Motor neuron (in vitro differentiated cells): ENCODE data around the gene RALGAPA1. TPM values are rescaled to one million over a fixed set of nuclear protein-coding genes. Genes with fewer than 3 reads are reported as not detected.
"Not testable (repeated sequence)": the region's sequence is repeated elsewhere in the genome, so short reads cannot be mapped to it uniquely, and the experiment has no call there.

ENCODE experiments used
- ATAC-seq, 8 experiments: fragments of 200-7000 bp; cut with Tn5 transposase; replicated peaks in 6 of 8; 2 replicates each; pipeline ENCODE4 v1.8.0; 2021; ENCODE audit warnings: mild to moderate bottlenecking in 8 of 8, moderate library complexity in 8 of 8
- H3K27ac ChIP-seq, 2 donors: fragments of 250-450 bp; sonication (Bioruptor Pico); 2 replicates each; pipeline ENCODE4 v1.9.0; 2021; ENCODE audit warnings: antibody characterized with exemption in 2 of 2, mild to moderate bottlenecking in 2 of 2, moderate library complexity in 1 of 2
- H3K4me1 ChIP-seq, 2 donors: fragments of 250-450 bp; sonication (Bioruptor Pico); replicated peaks in 1 of 2; 2 replicates each; pipeline ENCODE4 v1.6.1; 2021; ENCODE audit warnings: antibody characterized with exemption in 2 of 2, mild to moderate bottlenecking in 2 of 2, moderate library complexity in 1 of 2
- H3K4me3 ChIP-seq, 5 donors: fragments of 250-450 bp; sonication (Bioruptor Pico); 2 replicates each; pipeline ENCODE4 v1.9.0; 2021; ENCODE audit warnings: antibody characterized with exemption in 5 of 5, mild to moderate bottlenecking in 5 of 5, moderate library complexity in 4 of 5
- WGBS, 10 experiments: fragments of 450-650 bp; shearing (Covaris generic); methylation state at CpG; one replicate each; pipeline ENCODE4 v1.0.0; 2022; 5-methylcytosine and 5-hydroxymethylcytosine counted together
- in situ Hi-C, 9 experiments: fragments of 400-800 bp; cut with MboI; loops; one replicate each; pipeline ENCODE4 v1.15.0; 2021; ENCODE audit warnings: low sequenced_read_pairs in 9 of 9, low pct_unique_long_range_greater_than_20kb in 2 of 9; ENCODE audit not compliant: unreplicated experiment in 9 of 9
- total RNA-seq, 8 experiments: library from RNA; unstranded; fragments of 300-600 nt; gene quantifications; 2 replicates each; pipeline versions ENCODE4 v1.2.3 to v1.2.4, GENCODE V29; 2022

Gene RALGAPA1
- total RNA-seq, 8 experiments from 2014 or later: 30.2 to 71.0 (median 51.2) TPM

- in situ Hi-C loops: loop anchor here in 1 of 9 experiments (25.0 kb wide), 1 partner anchor 377 kb away; no protein-coding TSS in a partner anchor
- Histone ChIP-seq H3K4me3 (no peak overlapping the region), H3K27ac (no peak overlapping the region), H3K4me1 (no peaks in the 10 kb centered on the region)
- ATAC-seq: peak in 3 of 8 experiments; percentile 75 to 83 (median 80)
- 17 to 49% (median 37%) methylated on average over 1 to 3 of the region's 3 CpGs; no CpG with 5 or more reads in 1 of the 10 experiments for WGBS, 10 experiments
These were observed 5.4 kb upstream of the RALGAPA1 start for GRCh38 chr14:35814371-35815005.

- H3K4me1 ChIP-seq: peaks cover 6 to 16% of the 10 kb centered on the region in 2 donors
- H3K4me3 ChIP-seq: no peak overlapping the region
- WGBS, 10 experiments: 67 to 100% (median 93%) methylated on average over 1 to 4 of the region's 4 CpGs; no CpG with 5 or more reads in 1 of the 10 experiments
- H3K27ac ChIP-seq: no peak overlapping the region
- in situ Hi-C loops: loop anchor here in 1 of 9 experiments (25.0 kb wide), 1 partner anchor 374 kb away; no protein-coding TSS in a partner anchor
- no peak for ATAC-seq
These were observed 1.9 kb upstream of the RALGAPA1 start for GRCh38 chr14:35810963-35811362.

GRCh38 chr14:35809597-35809996 is 502 bp upstream of the RALGAPA1 start:
- WGBS, 10 experiments: 0 to 50% (median 38%) methylated on average over 1 to 2 of the region's 2 CpGs; no CpG with 5 or more reads in 1 of the 10 experiments
- in situ Hi-C loops: loop anchor here in 1 of 9 experiments (25.0 kb wide), 1 partner anchor 372 kb away; no protein-coding TSS in a partner anchor
- no peak for ATAC-seq
- no peak overlapping the region for H3K27ac ChIP-seq
- peaks cover 6 to 16% of the 10 kb centered on the region in 2 donors for H3K4me1 ChIP-seq
- peak overlapping the region in 4 of 5 donors; percentile 73 to 86 (median 76) for H3K4me3 ChIP-seq

- in situ Hi-C loops: loop anchor here in 1 of 9 experiments (25.0 kb wide), 1 partner anchor 371 kb away; no protein-coding TSS in a partner anchor
- Histone ChIP-seq H3K4me1 (peaks cover 6 to 16% of the 10 kb centered on the region in 2 donors), H3K27ac (peak overlapping the region; percentile 79 to 88), H3K4me3 (peak overlapping the region; percentile 64 to 86 (median 76))
- 0 to 4% (median 0%) methylated on average over 1 to 10 of the region's 11 CpGs for WGBS, 10 experiments
- no peak for ATAC-seq
These were observed 938 bp downstream of the RALGAPA1 start for GRCh38 chr14:35808076-35808637.

GRCh38 chr14:35807131-35807961 is 1.7 kb downstream of the RALGAPA1 start:
- peak overlapping the region; percentile 64 to 86 (median 76) for H3K4me3 ChIP-seq
- H3K27ac ChIP-seq: no peak overlapping the region
- H3K4me1 ChIP-seq: peaks cover 6 to 16% of the 10 kb centered on the region in 2 donors
- no peak for ATAC-seq
- WGBS, 10 experiments: 46 to 100% (median 74%) methylated on average over 1 to 8 of the region's 8 CpGs
- in situ Hi-C loops: loop anchor here in 1 of 9 experiments (25.0 kb wide), 1 partner anchor 370 kb away; no protein-coding TSS in a partner anchor

GRCh38 chr14:35806006-35806907 is 2.8 kb downstream of the RALGAPA1 start:
- in situ Hi-C loops: loop anchor here in 1 of 9 experiments (25.0 kb wide), 1 partner anchor 369 kb away; no protein-coding TSS in a partner anchor

GRCh38 chr14:35797796-35798195 is 11.3 kb downstream of the RALGAPA1 start:
- no peak overlapping the region for H3K27ac ChIP-seq
- in situ Hi-C loops: no loop called here
- H3K4me1 ChIP-seq: no peaks in the 10 kb centered on the region
- ATAC-seq: no peak
- WGBS, 10 experiments: 88 to 100% (median 100%) methylated on average over 1 to 5 of the region's 6 CpGs; no CpG with 5 or more reads in 5 of the 10 experiments
- H3K4me3 ChIP-seq: no peak overlapping the region

More at GRCh38 chr14:35806006-35806907, 2.8 kb downstream of the RALGAPA1 start:
- 35 to 100% (median 91%) methylated on average over 1 to 2 of the region's 2 CpGs; no CpG with 5 or more reads in 1 of the 10 experiments for WGBS, 10 experiments
- ATAC-seq: peak in 1 of 8 experiments; percentile 1
- Histone ChIP-seq H3K4me1 (peaks cover 6 to 16% of the 10 kb centered on the region in 2 donors), H3K4me3 (peak overlapping the region in 2 of 5 donors; percentile 2 to 12), H3K27ac (no peak overlapping the region)

- in situ Hi-C loops: no loop called here
- 80 to 100% (median 100%) methylated on average over 1 to 3 of the region's 4 CpGs for WGBS, 10 experiments
- no peaks in the 10 kb centered on the region for H3K4me1 ChIP-seq
- H3K4me3 ChIP-seq: no peak overlapping the region
- no peak for ATAC-seq
- H3K27ac ChIP-seq: no peak overlapping the region
These were observed 19.4 kb downstream of the RALGAPA1 start for GRCh38 chr14:35789651-35790050.

- Histone ChIP-seq H3K4me1 (no peaks in the 10 kb centered on the region), H3K4me3 (no peak overlapping the region), H3K27ac (no peak overlapping the region)
- in situ Hi-C loops: no loop called here
- ATAC-seq: no peak
- 77 to 100% (median 91%) methylated on average over 1 to 2 of the region's 2 CpGs; no CpG with 5 or more reads in 1 of the 10 experiments for WGBS, 10 experiments
These were observed 22.2 kb downstream of the RALGAPA1 start for GRCh38 chr14:35786856-35787255.

GRCh38 chr14:35783699-35784098 is 25.4 kb downstream of the RALGAPA1 start:
- in situ Hi-C loops: no loop called here
- 0 to 67% (median 50%) methylated on average over 1 of the region's 1 CpG; no CpG with 5 or more reads in 1 of the 10 experiments for WGBS, 10 experiments
- H3K4me1 ChIP-seq: no peaks in the 10 kb centered on the region
- H3K4me3 ChIP-seq: no peak overlapping the region
- H3K27ac ChIP-seq: no peak overlapping the region
- no peak for ATAC-seq

GRCh38 chr14:35779368-35779767 is 29.7 kb downstream of the RALGAPA1 start:
- in situ Hi-C loops: no loop called here
- no peak for ATAC-seq

GRCh38 chr14:35777550-35777949 is 31.5 kb downstream of the RALGAPA1 start:
- ATAC-seq, H3K4me1 ChIP-seq, H3K4me3 ChIP-seq, H3K27ac ChIP-seq, in situ Hi-C loops: not testable (repeated sequence)
- 80 to 100% (median 98%) methylated on average over 1 to 5 of the region's 5 CpGs; no CpG with 5 or more reads in 2 of the 10 experiments for WGBS, 10 experiments

More at GRCh38 chr14:35779368-35779767, 29.7 kb downstream of the RALGAPA1 start:
- H3K4me1 ChIP-seq: no peaks in the 10 kb centered on the region
- WGBS, 10 experiments: 75 to 100% (median 93%) methylated on average over 2 to 3 of the region's 3 CpGs
- no peak overlapping the region for H3K4me3 ChIP-seq
- no peak overlapping the region for H3K27ac ChIP-seq
